ENCODE results near the gene GGACT.
"Not testable (repeated sequence)": the region's sequence is repeated elsewhere in the genome, so short reads cannot be mapped to it uniquely, and the experiment has no call there.

GGACT gene

GRCh38 chr13:100577239-100577638 lies 11.3 kb downstream of the GGACT start:
- not testable (repeated sequence) for H3K4me3 ChIP-seq (ENCODE audit: low read depth, low read length)

GRCh38 chr13:100573121-100573520 lies 15.5 kb downstream of the GGACT start:
- Histone ChIP-seq H3K27me3 (ENCODE audit: insufficient read depth, low read length) (no peaks in the 10 kb centered on the region), H3K36me3 (ENCODE audit: insufficient read depth, low read length) (no peaks in the 10 kb centered on the region), H3K27ac (ENCODE audit: low read depth, low read length) (no peak overlapping the region), H3K4me1 (ENCODE audit: control insufficient read depth, insufficient read depth, low read length, unreplicated experiment) (no peaks in the 10 kb centered on the region), H3K79me2 (ENCODE audit: control insufficient read depth, insufficient read depth, low read length, unreplicated experiment) (no peaks in the 10 kb centered on the region), H2AFZ (ENCODE audit: low read length, unreplicated experiment) (no peak overlapping the region), H3K4me3 (ENCODE audit: low read depth, low read length) (no peak overlapping the region)

More at GRCh38 chr13:100577239-100577638, 11.3 kb downstream of the GGACT start:
- H3K36me3 ChIP-seq (ENCODE audit: insufficient read depth, low read length); H3K79me2 ChIP-seq (ENCODE audit: control insufficient read depth, insufficient read depth, low read length, unreplicated experiment); H3K27ac ChIP-seq (ENCODE audit: low read depth, low read length); H3K4me1 ChIP-seq (ENCODE audit: control insufficient read depth, insufficient read depth, low read length, unreplicated experiment); H2AFZ ChIP-seq (ENCODE audit: low read length, unreplicated experiment); H3K27me3 ChIP-seq (ENCODE audit: insufficient read depth, low read length): not testable (repeated sequence)

- H3K27ac ChIP-seq (ENCODE audit: low read depth, low read length) = no peak overlapping the region
Observed at GRCh38 chr13:100566543-100566942, 22.0 kb downstream of the GGACT start.

GRCh38 chr13:100565286-100565685 lies 23.3 kb downstream of the GGACT start:
- no peaks in the 10 kb centered on the region for H3K36me3 ChIP-seq (ENCODE audit: insufficient read depth, low read length)

More at GRCh38 chr13:100566543-100566942, 22.0 kb downstream of the GGACT start:
- no peaks in the 10 kb centered on the region for H3K4me1 ChIP-seq (ENCODE audit: control insufficient read depth, insufficient read depth, low read length, unreplicated experiment)
- no peak overlapping the region for H2AFZ ChIP-seq (ENCODE audit: low read length, unreplicated experiment)
- no peak overlapping the region for H3K4me3 ChIP-seq (ENCODE audit: low read depth, low read length)
- no peaks in the 10 kb centered on the region for H3K79me2 ChIP-seq (ENCODE audit: control insufficient read depth, insufficient read depth, low read length, unreplicated experiment)
- no peaks in the 10 kb centered on the region for H3K27me3 ChIP-seq (ENCODE audit: insufficient read depth, low read length)
- no peaks in the 10 kb centered on the region for H3K36me3 ChIP-seq (ENCODE audit: insufficient read depth, low read length)

GRCh38 chr13:100564444-100565223 lies 24.0 kb downstream of the GGACT start:
- Histone ChIP-seq H3K79me2 (ENCODE audit: control insufficient read depth, insufficient read depth, low read length, unreplicated experiment) (no peaks in the 10 kb centered on the region), H2AFZ (ENCODE audit: low read length, unreplicated experiment) (no peak overlapping the region), H3K4me3 (ENCODE audit: low read depth, low read length) (no peak overlapping the region), H3K4me1 (ENCODE audit: control insufficient read depth, insufficient read depth, low read length, unreplicated experiment) (no peaks in the 10 kb centered on the region), H3K27me3 (ENCODE audit: insufficient read depth, low read length) (no peaks in the 10 kb centered on the region), H3K27ac (ENCODE audit: low read depth, low read length) (no peak overlapping the region), H3K36me3 (ENCODE audit: insufficient read depth, low read length) (no peaks in the 10 kb centered on the region)

More at GRCh38 chr13:100565286-100565685, 23.3 kb downstream of the GGACT start:
- H3K27me3 ChIP-seq (ENCODE audit: insufficient read depth, low read length) = no peaks in the 10 kb centered on the region
- H2AFZ ChIP-seq (ENCODE audit: low read length, unreplicated experiment) = no peak overlapping the region
- H3K4me3 ChIP-seq (ENCODE audit: low read depth, low read length) = no peak overlapping the region
- no peak overlapping the region for H3K27ac ChIP-seq (ENCODE audit: low read depth, low read length)
- H3K79me2 ChIP-seq (ENCODE audit: control insufficient read depth, insufficient read depth, low read length, unreplicated experiment) = no peaks in the 10 kb centered on the region
- no peaks in the 10 kb centered on the region for H3K4me1 ChIP-seq (ENCODE audit: control insufficient read depth, insufficient read depth, low read length, unreplicated experiment)

GRCh38 chr13:100563779-100564178 lies 24.8 kb downstream of the GGACT start:
- Histone ChIP-seq H3K36me3 (ENCODE audit: insufficient read depth, low read length) (no peaks in the 10 kb centered on the region), H3K27me3 (ENCODE audit: insufficient read depth, low read length) (no peaks in the 10 kb centered on the region), H3K79me2 (ENCODE audit: control insufficient read depth, insufficient read depth, low read length, unreplicated experiment) (no peaks in the 10 kb centered on the region), H3K4me1 (ENCODE audit: control insufficient read depth, insufficient read depth, low read length, unreplicated experiment) (no peaks in the 10 kb centered on the region), H2AFZ (ENCODE audit: low read length, unreplicated experiment) (no peak overlapping the region), H3K4me3 (ENCODE audit: low read depth, low read length) (no peak overlapping the region), H3K27ac (ENCODE audit: low read depth, low read length) (no peak overlapping the region)

- H3K27me3 ChIP-seq (ENCODE audit: insufficient read depth, low read length) = no peaks in the 10 kb centered on the region
- H3K27ac ChIP-seq (ENCODE audit: low read depth, low read length) = no peak overlapping the region
- no peaks in the 10 kb centered on the region for H3K79me2 ChIP-seq (ENCODE audit: control insufficient read depth, insufficient read depth, low read length, unreplicated experiment)
- no peaks in the 10 kb centered on the region for H3K36me3 ChIP-seq (ENCODE audit: insufficient read depth, low read length)
- H3K4me1 ChIP-seq (ENCODE audit: control insufficient read depth, insufficient read depth, low read length, unreplicated experiment) = no peaks in the 10 kb centered on the region
- H3K4me3 ChIP-seq (ENCODE audit: low read depth, low read length) = no peak overlapping the region
- no peak overlapping the region for H2AFZ ChIP-seq (ENCODE audit: low read length, unreplicated experiment)
Observed at GRCh38 chr13:100561599-100562204, 26.9 kb downstream of the GGACT start.

- Histone ChIP-seq H2AFZ (ENCODE audit: low read length, unreplicated experiment) (no peak overlapping the region), H3K27ac (ENCODE audit: low read depth, low read length) (no peak overlapping the region), H3K4me1 (ENCODE audit: control insufficient read depth, insufficient read depth, low read length, unreplicated experiment) (no peaks in the 10 kb centered on the region), H3K4me3 (ENCODE audit: low read depth, low read length) (no peak overlapping the region), H3K36me3 (ENCODE audit: insufficient read depth, low read length) (no peaks in the 10 kb centered on the region), H3K79me2 (ENCODE audit: control insufficient read depth, insufficient read depth, low read length, unreplicated experiment) (no peaks in the 10 kb centered on the region), H3K27me3 (ENCODE audit: insufficient read depth, low read length) (no peaks in the 10 kb centered on the region)
Observed at GRCh38 chr13:100561158-100561499, 27.5 kb downstream of the GGACT start.

GRCh38 chr13:100560498-100561157 lies 28.0 kb downstream of the GGACT start:
- H3K36me3 ChIP-seq (ENCODE audit: insufficient read depth, low read length) = no peaks in the 10 kb centered on the region
- H3K4me3 ChIP-seq (ENCODE audit: low read depth, low read length) = no peak overlapping the region
- no peaks in the 10 kb centered on the region for H3K79me2 ChIP-seq (ENCODE audit: control insufficient read depth, insufficient read depth, low read length, unreplicated experiment)
- H3K4me1 ChIP-seq (ENCODE audit: control insufficient read depth, insufficient read depth, low read length, unreplicated experiment) = no peaks in the 10 kb centered on the region
- no peak overlapping the region for H2AFZ ChIP-seq (ENCODE audit: low read length, unreplicated experiment)
- H3K27ac ChIP-seq (ENCODE audit: low read depth, low read length) = no peak overlapping the region
- H3K27me3 ChIP-seq (ENCODE audit: insufficient read depth, low read length) = no peaks in the 10 kb centered on the region

GRCh38 chr13:100559886-100560285 lies 28.7 kb downstream of the GGACT start:
- Histone ChIP-seq H3K4me3 (ENCODE audit: low read depth, low read length) (no peak overlapping the region), H2AFZ (ENCODE audit: low read length, unreplicated experiment) (no peak overlapping the region), H3K27ac (ENCODE audit: low read depth, low read length) (no peak overlapping the region), H3K79me2 (ENCODE audit: control insufficient read depth, insufficient read depth, low read length, unreplicated experiment) (no peaks in the 10 kb centered on the region), H3K36me3 (ENCODE audit: insufficient read depth, low read length) (no peaks in the 10 kb centered on the region), H3K27me3 (ENCODE audit: insufficient read depth, low read length) (no peaks in the 10 kb centered on the region), H3K4me1 (ENCODE audit: control insufficient read depth, insufficient read depth, low read length, unreplicated experiment) (no peaks in the 10 kb centered on the region)

- no peaks in the 10 kb centered on the region for H3K4me1 ChIP-seq (ENCODE audit: control insufficient read depth, insufficient read depth, low read length, unreplicated experiment)
- H3K79me2 ChIP-seq (ENCODE audit: control insufficient read depth, insufficient read depth, low read length, unreplicated experiment) = no peaks in the 10 kb centered on the region
- no peaks in the 10 kb centered on the region for H3K36me3 ChIP-seq (ENCODE audit: insufficient read depth, low read length)
Observed at GRCh38 chr13:100552755-100553154, 35.8 kb downstream of the GGACT start.

More at GRCh38 chr13:100552755-100553154, 35.8 kb downstream of the GGACT start:
- Histone ChIP-seq H2AFZ (ENCODE audit: low read length, unreplicated experiment) (no peak overlapping the region), H3K27me3 (ENCODE audit: insufficient read depth, low read length) (no peaks in the 10 kb centered on the region), H3K27ac (ENCODE audit: low read depth, low read length) (no peak overlapping the region), H3K4me3 (ENCODE audit: low read depth, low read length) (no peak overlapping the region)
